ENCODE results near the gene CPLX3.

DNA sequence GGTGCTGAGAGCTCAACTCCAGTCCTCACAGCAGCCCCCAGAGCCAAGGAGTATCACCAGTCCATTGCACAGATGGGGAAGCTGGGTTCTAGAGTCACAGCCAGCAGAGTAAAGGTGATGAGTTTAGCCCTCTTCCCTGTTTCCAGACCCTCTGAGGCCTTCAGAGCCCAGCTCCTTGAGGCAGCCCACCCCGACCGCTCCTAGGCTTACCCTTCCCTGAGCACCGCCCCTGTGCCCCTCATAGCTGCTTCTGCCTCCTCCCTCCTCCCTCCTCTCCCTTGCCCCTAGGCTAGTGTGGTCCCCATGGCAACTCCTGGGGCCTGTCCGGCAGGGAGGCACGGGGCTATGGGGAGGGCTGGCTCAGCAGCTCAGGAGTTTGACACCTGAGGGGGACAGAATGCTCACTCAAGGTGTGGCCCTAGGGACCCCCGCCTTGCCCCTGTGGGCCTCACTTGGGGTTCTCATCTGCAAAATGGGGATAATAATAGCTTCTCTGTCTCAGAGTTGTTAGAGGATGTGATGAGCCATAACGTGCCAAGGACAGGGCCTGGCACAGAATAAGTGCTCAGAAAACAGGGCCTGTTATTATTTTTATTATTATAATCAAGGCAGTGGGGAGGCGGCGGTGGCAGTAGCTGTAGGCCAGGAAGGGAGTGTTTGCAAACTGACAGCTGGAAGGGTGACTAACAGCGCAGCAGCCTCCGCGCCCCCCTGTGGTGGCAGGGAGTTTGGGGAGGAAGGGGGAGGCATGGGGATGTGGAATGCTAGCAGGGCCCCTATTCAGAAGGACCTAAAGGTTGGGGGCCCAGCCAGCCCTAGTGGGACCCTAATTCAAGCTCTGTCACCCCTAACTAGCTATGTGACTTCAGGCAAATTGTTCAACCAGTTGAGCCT, 33.0 kb upstream of the CPLX3 start:
- no peak for TF ChIP-seq YY1 (IDR thresholded peaks at IDR 0.05; ENCODE audit: insufficient read depth, insufficient read length)
- no peak for TF ChIP-seq ZNF274 (IDR thresholded peaks at IDR 0.05; ENCODE audit: low read depth, low read length)

Data from NT2/D1 (cell line).